Measurements from ENCODE around the gene LHFPL6. TPM values are rescaled to one million over a fixed set of nuclear protein-coding genes. Genes with fewer than 3 reads are reported as not detected.

Gene LHFPL6
- total RNA-seq, 1 experiment from 2014 or later, result 25.7 TPM

GRCh38 chr13:39327172-39327479 lies 275.9 kb downstream of the LHFPL6 start:
- in situ Hi-C loops (cut with HindIII; ENCODE audit: low pct_unique_long_range_greater_than_20kb, low sequenced_read_pairs), result no loop called here
- intact Hi-C loops (cut with micrococcal nuclease; ENCODE audit: unreplicated experiment), result no loop called here
- no peak for ATAC-seq
- H3K36me3 ChIP-seq (ENCODE audit: control insufficient read depth, insufficient read depth, low read length), result no peaks in the 10 kb centered on the region
- no peak overlapping the region for H3K4me3 ChIP-seq (ENCODE audit: low read depth in 2 of 2, low read length in 2 of 2)
- H3K27ac ChIP-seq (ENCODE audit: low read length), result no peak overlapping the region
- ChIA-PET CTCF (no interaction called here), POLR2A (no interaction called here)
- BruUV-seq (replicated peaks), result no TSS peak
- DNase-seq (ENCODE audit: low read depth, low spot score), result no peak
- H3K27me3 ChIP-seq (ENCODE audit: control insufficient read depth, insufficient read depth, low read length), result no peaks in the 10 kb centered on the region
- no peaks in the 10 kb centered on the region for H3K4me1 ChIP-seq (ENCODE audit: control insufficient read depth, insufficient read depth, low read length)
- no peaks in the 10 kb centered on the region for H3K9me3 ChIP-seq (ENCODE audit: control insufficient read depth, insufficient read depth, low read depth, low read length)
- TF ChIP-seq CTCF (IDR thresholded peaks at IDR 0.05), result no peak
- no peak for TF ChIP-seq REST (IDR thresholded peaks at IDR 0.05; ENCODE audit: insufficient read depth in 1 of 2, low read depth in 2 of 2, low read length in 1 of 2)
- TF ChIP-seq TCF7L2 (IDR thresholded peaks at IDR 0.05; ENCODE audit: low read depth, low read length), result no peak
- no peak for TF ChIP-seq POLR2AphosphoS5 (IDR thresholded peaks at IDR 0.05; ENCODE audit: low read depth, low read length)
- TF ChIP-seq SIN3A (IDR thresholded peaks at IDR 0.05; ENCODE audit: borderline replicate concordance, insufficient read depth, low read depth, low read length), result no peak

GRCh38 chr13:39326469-39327171 lies 276.4 kb downstream of the LHFPL6 start:
- no peaks in the 10 kb centered on the region for H3K9me3 ChIP-seq (ENCODE audit: control insufficient read depth, insufficient read depth, low read depth, low read length)
- no peak overlapping the region for H3K4me3 ChIP-seq (ENCODE audit: low read depth in 2 of 2, low read length in 2 of 2)
- BruUV-seq (replicated peaks), result no TSS peak
- H3K36me3 ChIP-seq (ENCODE audit: control insufficient read depth, insufficient read depth, low read length), result no peaks in the 10 kb centered on the region
- no peaks in the 10 kb centered on the region for H3K4me1 ChIP-seq (ENCODE audit: control insufficient read depth, insufficient read depth, low read length)
- no peaks in the 10 kb centered on the region for H3K27me3 ChIP-seq (ENCODE audit: control insufficient read depth, insufficient read depth, low read length)
- no peak for DNase-seq (ENCODE audit: low read depth, low spot score)
- intact Hi-C loops (cut with micrococcal nuclease; ENCODE audit: unreplicated experiment) (no loop called here), in situ Hi-C loops (cut with HindIII; ENCODE audit: low pct_unique_long_range_greater_than_20kb, low sequenced_read_pairs) (no loop called here)
- no peak overlapping the region for H3K27ac ChIP-seq (ENCODE audit: low read length)
- POLR2A ChIA-PET, result no interaction called here
- TF ChIP-seq TCF7L2 (IDR thresholded peaks at IDR 0.05; ENCODE audit: low read depth, low read length), result no peak
- no peak for TF ChIP-seq REST (IDR thresholded peaks at IDR 0.05; ENCODE audit: insufficient read depth in 1 of 2, low read depth in 2 of 2, low read length in 1 of 2)
- TF ChIP-seq POLR2AphosphoS5 (IDR thresholded peaks at IDR 0.05; ENCODE audit: low read depth, low read length), result no peak
- no peak for TF ChIP-seq CTCF (IDR thresholded peaks at IDR 0.05)
- no peak for TF ChIP-seq SIN3A (IDR thresholded peaks at IDR 0.05; ENCODE audit: borderline replicate concordance, insufficient read depth, low read depth, low read length)
- CTCF ChIA-PET, result no interaction called here
- ATAC-seq, result no peak

Measured in Panc1 (cell line).